ENCODE measurements around the gene ATXN1L. TPM values are rescaled to one million over a fixed set of nuclear protein-coding genes. Genes with fewer than 3 reads are reported as not detected.

Gene ATXN1L
- total RNA-seq, 2 donors from 2014 or later: 14.5 to 16.2 TPM

GRCh38 chr16:71843572-71843971 is 2.2 kb upstream of the ATXN1L start:
- Histone ChIP-seq H3K27ac (no peak overlapping the region), H3K9me3 (no peaks in the 10 kb centered on the region), H3K27me3 (no peaks in the 10 kb centered on the region), H3K4me3 (no peak overlapping the region), H3K4me1 (peaks cover 19% of the 10 kb centered on the region), H3K36me3 (replicated peaks in 1 of 2; ENCODE audit: insufficient read depth in 1 of 2, low read depth in 2 of 2) (peaks cover 0 to 2% of the 10 kb centered on the region in 2 donors)
- DNase-seq (no peak), ATAC-seq (no peak)
- no peak for TF ChIP-seq CTCF (IDR thresholded peaks at IDR 0.05)
- TF ChIP-seq POLR2A (IDR thresholded peaks at IDR 0.05): no peak
- intact Hi-C loops (cut with DNase I): no loop called here
- WGBS, 2 donors: 56 to 61% methylated on average over 2 of the region's 2 CpGs

GRCh38 chr16:71846431-71846830 is 655 bp downstream of the ATXN1L start:
- ATAC-seq (peak; percentile 5), DNase-seq (no peak)
- H3K4me3 ChIP-seq: peak overlapping the region; percentile 70 to 98
- peak overlapping the region; percentile 70 to 91 (median 86) for H3K27ac ChIP-seq
- TF ChIP-seq POLR2A (IDR thresholded peaks at IDR 0.05): no peak
- TF ChIP-seq CTCF (IDR thresholded peaks at IDR 0.05): no peak
- H3K27me3 ChIP-seq: no peaks in the 10 kb centered on the region
- H3K4me1 ChIP-seq: peaks cover 19% of the 10 kb centered on the region
- no peaks in the 10 kb centered on the region for H3K9me3 ChIP-seq
- peaks cover 0 to 17% of the 10 kb centered on the region in 2 donors for H3K36me3 ChIP-seq (replicated peaks in 1 of 2; ENCODE audit: insufficient read depth in 1 of 2, low read depth in 2 of 2)
- WGBS, 2 donors: 0 to 1% methylated on average over 13 to 20 of the region's 20 CpGs
- intact Hi-C loops (cut with DNase I): no loop called here

DNA sequence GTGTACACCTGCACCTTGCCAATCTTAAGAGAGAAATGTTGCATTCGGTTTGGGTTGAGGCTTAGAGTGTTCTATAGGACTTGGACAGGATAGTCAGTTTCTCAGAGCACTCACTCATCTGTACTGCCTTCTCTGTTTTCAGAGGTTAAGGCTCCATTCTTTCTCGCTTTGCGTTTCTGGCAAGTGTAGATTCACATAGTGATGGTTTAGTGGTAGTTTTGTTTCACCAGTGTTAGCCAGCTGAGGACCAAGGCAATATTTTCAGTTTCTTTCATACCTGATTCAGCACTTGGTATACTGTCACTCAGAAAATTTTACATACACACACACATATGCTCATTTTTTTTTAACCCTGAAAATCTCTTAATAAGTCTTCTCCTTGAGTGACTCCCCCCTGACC is 1.3 kb downstream of the ATXN1L start:
- DNase-seq: no peak
- intact Hi-C loops (cut with DNase I): no loop called here
- TF ChIP-seq POLR2A (IDR thresholded peaks at IDR 0.05): no peak
- no peak for TF ChIP-seq CTCF (IDR thresholded peaks at IDR 0.05)
- Histone ChIP-seq H3K27ac (no peak overlapping the region), H3K4me3 (no peak overlapping the region), H3K4me1 (peaks cover 19% of the 10 kb centered on the region), H3K9me3 (no peaks in the 10 kb centered on the region), H3K27me3 (no peaks in the 10 kb centered on the region), H3K36me3 (replicated peaks in 1 of 2; ENCODE audit: insufficient read depth in 1 of 2, low read depth in 2 of 2) (peaks cover 0 to 18% of the 10 kb centered on the region in 2 donors)
- 45 to 53% methylated on average over 3 of the region's 3 CpGs for WGBS, 2 donors
- ATAC-seq: no peak

GRCh38 chr16:71848622-71849021 is 2.8 kb downstream of the ATXN1L start:
- TF ChIP-seq CTCF (IDR thresholded peaks at IDR 0.05): no peak
- TF ChIP-seq POLR2A (IDR thresholded peaks at IDR 0.05): no peak
- WGBS, 2 donors: 85 to 86% methylated on average over 6 of the region's 6 CpGs
- DNase-seq: no peak
- ATAC-seq: no peak
- peaks cover 33% of the 10 kb centered on the region for H3K4me1 ChIP-seq
- H3K36me3 ChIP-seq (replicated peaks in 1 of 2; ENCODE audit: insufficient read depth in 1 of 2, low read depth in 2 of 2): peaks cover 0 to 18% of the 10 kb centered on the region in 2 donors
- no peak overlapping the region for H3K27ac ChIP-seq
- intact Hi-C loops (cut with DNase I): no loop called here
- no peaks in the 10 kb centered on the region for H3K27me3 ChIP-seq
- no peak overlapping the region for H3K4me3 ChIP-seq
- no peaks in the 10 kb centered on the region for H3K9me3 ChIP-seq

GRCh38 chr16:71851746-71852145 is 6.0 kb downstream of the ATXN1L start:
- ATAC-seq: no peak
- Histone ChIP-seq H3K27me3 (no peaks in the 10 kb centered on the region), H3K27ac (no peak overlapping the region), H3K4me1 (peaks cover 31% of the 10 kb centered on the region), H3K4me3 (no peak overlapping the region), H3K36me3 (replicated peaks in 1 of 2; ENCODE audit: insufficient read depth in 1 of 2, low read depth in 2 of 2) (peaks cover 0 to 18% of the 10 kb centered on the region in 2 donors), H3K9me3 (no peaks in the 10 kb centered on the region)
- DNase-seq: no peak
- 88 to 96% methylated on average over 7 to 8 of the region's 8 CpGs for WGBS, 2 donors
- intact Hi-C loops (cut with DNase I): no loop called here
- TF ChIP-seq POLR2A (IDR thresholded peaks at IDR 0.05): no peak
- no peak for TF ChIP-seq CTCF (IDR thresholded peaks at IDR 0.05)
